ENCODE data around the gene FADS6. TPM values are rescaled to one million over a fixed set of nuclear protein-coding genes. Genes with fewer than 3 reads are reported as not detected.

Gene FADS6
- total RNA-seq, 1 donor from 2014 or later, result 0.85 TPM

DNA sequence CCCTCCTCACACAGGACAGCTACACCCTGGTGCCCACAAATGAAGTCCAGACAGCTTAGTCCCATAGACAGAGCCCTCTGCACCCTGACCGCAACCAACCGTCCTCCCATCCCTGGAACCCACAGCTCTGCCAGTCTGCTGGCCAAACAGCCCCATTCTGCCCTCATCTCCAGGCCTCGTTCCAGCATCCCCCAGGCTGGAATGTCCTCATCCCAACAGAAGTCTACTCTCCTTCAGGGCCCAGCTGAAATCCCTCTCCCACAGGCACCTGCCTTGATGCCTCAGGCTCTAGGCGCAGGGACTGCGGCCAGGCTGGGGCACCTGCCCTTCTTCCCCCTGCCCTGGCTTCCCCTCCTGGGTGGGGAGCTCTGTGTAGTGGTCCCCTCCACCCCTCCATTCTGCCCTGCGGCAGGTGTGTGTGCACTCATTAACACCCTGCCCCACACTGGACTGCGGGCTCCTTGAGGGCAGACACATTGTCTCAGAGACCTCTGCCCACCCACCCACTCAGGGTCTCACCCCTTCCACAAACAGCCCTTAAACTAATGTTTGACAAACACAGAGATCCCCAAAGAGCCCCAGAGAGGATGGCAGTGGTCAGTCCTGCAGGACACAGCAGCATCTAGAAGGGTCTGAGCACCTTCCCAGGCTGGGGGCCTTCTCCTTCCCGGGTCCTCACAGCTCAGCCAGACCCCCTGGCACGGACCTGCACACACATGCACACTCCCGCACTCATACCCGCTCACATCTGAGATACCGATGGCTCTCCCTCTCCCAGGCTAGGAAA lies 34.6 kb downstream of the FADS6 start:
- H3K27ac Mint-ChIP-seq, result no peak overlapping the region
- H3K36me3 Mint-ChIP-seq, result peaks cover 5% of the 10 kb centered on the region
- TF ChIP-seq, protein P1, sequence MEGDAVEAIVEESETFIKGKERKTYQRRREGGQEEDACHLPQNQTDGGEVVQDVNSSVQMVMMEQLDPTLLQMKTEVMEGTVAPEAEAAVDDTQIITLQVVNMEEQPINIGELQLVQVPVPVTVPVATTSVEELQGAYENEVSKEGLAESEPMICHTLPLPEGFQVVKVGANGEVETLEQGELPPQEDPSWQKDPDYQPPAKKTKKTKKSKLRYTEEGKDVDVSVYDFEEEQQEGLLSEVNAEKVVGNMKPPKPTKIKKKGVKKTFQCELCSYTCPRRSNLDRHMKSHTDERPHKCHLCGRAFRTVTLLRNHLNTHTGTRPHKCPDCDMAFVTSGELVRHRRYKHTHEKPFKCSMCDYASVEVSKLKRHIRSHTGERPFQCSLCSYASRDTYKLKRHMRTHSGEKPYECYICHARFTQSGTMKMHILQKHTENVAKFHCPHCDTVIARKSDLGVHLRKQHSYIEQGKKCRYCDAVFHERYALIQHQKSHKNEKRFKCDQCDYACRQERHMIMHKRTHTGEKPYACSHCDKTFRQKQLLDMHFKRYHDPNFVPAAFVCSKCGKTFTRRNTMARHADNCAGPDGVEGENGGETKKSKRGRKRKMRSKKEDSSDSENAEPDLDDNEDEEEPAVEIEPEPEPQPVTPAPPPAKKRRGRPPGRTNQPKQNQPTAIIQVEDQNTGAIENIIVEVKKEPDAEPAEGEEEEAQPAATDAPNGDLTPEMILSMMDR (IDR thresholded peaks at IDR 0.05; ENCODE audit: unreplicated experiment), result no peak
- no peaks in the 10 kb centered on the region for H3K9me3 Mint-ChIP-seq
- peak overlapping the region; percentile 56 for H3K4me3 Mint-ChIP-seq
- H3K4me1 Mint-ChIP-seq, result peaks cover 7% of the 10 kb centered on the region
- peaks cover 89% of the 10 kb centered on the region for H3K27me3 Mint-ChIP-seq (ENCODE audit: low read depth)
- no peak for DNase-seq (ENCODE audit: low spot score in 2 of 2, unreplicated experiment in 2 of 2)

- Mint-ChIP-seq H3K27ac (no peak overlapping the region), H3K27me3 (ENCODE audit: low read depth) (peaks cover 89% of the 10 kb centered on the region), H3K9me3 (no peaks in the 10 kb centered on the region), H3K4me3 (no peak overlapping the region), H3K4me1 (peaks cover 16% of the 10 kb centered on the region), H3K36me3 (no peaks in the 10 kb centered on the region)
- TF ChIP-seq, protein P1 (IDR thresholded peaks at IDR 0.05; ENCODE audit: unreplicated experiment), result no peak
- DNase-seq (ENCODE audit: low spot score in 2 of 2, unreplicated experiment in 2 of 2), result no peak
Measured at GRCh38 chr17:74857191-74857590, 36.2 kb downstream of the FADS6 start.

- Mint-ChIP-seq H3K4me1 (peaks cover 12% of the 10 kb centered on the region), H3K36me3 (no peaks in the 10 kb centered on the region), H3K9me3 (no peaks in the 10 kb centered on the region), H3K27me3 (ENCODE audit: low read depth) (peaks cover 88% of the 10 kb centered on the region), H3K4me3 (no peak overlapping the region), H3K27ac (no peak overlapping the region)
- TF ChIP-seq, protein P1 (IDR thresholded peaks at IDR 0.05; ENCODE audit: unreplicated experiment), result no peak
- DNase-seq (ENCODE audit: low spot score in 2 of 2, unreplicated experiment in 2 of 2), result no peak
Measured at GRCh38 chr17:74856112-74856511, 37.3 kb downstream of the FADS6 start.

GRCh38 chr17:74855323-74855722 lies 38.1 kb downstream of the FADS6 start:
- TF ChIP-seq, protein P1 (IDR thresholded peaks at IDR 0.05; ENCODE audit: unreplicated experiment), result no peak
- Mint-ChIP-seq H3K36me3 (no peaks in the 10 kb centered on the region), H3K9me3 (no peaks in the 10 kb centered on the region), H3K4me3 (no peak overlapping the region), H3K27me3 (ENCODE audit: low read depth) (peaks cover 88% of the 10 kb centered on the region), H3K4me1 (peaks cover 12% of the 10 kb centered on the region), H3K27ac (no peak overlapping the region)
- no peak for DNase-seq (ENCODE audit: low spot score in 2 of 2, unreplicated experiment in 2 of 2)

DNA sequence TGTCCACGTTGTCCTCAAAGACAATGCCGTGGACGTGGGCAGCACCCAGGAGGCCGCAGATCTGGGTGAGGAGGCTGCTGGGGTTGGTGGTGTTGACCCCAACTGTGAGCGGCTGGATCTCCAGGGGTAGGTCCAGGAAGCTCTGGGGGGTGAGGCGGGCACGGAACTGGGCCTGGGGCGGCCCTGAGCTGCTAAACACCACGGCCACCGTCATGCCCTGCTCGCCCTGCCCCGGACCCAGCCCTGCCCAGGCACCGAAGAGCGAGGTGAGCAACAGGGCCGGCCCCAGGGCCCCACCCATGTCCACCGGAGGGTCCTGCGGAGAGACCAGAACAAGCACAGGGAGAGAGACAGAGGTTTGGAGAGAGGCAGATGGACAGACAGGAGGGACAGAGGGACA lies 38.6 kb downstream of the FADS6 start:
- Mint-ChIP-seq H3K36me3 (no peaks in the 10 kb centered on the region), H3K4me1 (peaks cover 9% of the 10 kb centered on the region), H3K27me3 (ENCODE audit: low read depth) (peaks cover 87% of the 10 kb centered on the region), H3K27ac (no peak overlapping the region), H3K9me3 (no peaks in the 10 kb centered on the region), H3K4me3 (no peak overlapping the region)
- TF ChIP-seq, protein P1 (IDR thresholded peaks at IDR 0.05; ENCODE audit: unreplicated experiment), result no peak
- DNase-seq (ENCODE audit: low spot score in 2 of 2, unreplicated experiment in 2 of 2), result no peak
